ENCODE data around the gene ALDH5A1. TPM values are rescaled to one million over a fixed set of nuclear protein-coding genes. Genes with fewer than 3 reads are reported as not detected.

ALDH5A1 gene
- total RNA-seq, 4 donors from 2014 or later, result 7.8 to 12.0 (median 11.5) TPM

DNA sequence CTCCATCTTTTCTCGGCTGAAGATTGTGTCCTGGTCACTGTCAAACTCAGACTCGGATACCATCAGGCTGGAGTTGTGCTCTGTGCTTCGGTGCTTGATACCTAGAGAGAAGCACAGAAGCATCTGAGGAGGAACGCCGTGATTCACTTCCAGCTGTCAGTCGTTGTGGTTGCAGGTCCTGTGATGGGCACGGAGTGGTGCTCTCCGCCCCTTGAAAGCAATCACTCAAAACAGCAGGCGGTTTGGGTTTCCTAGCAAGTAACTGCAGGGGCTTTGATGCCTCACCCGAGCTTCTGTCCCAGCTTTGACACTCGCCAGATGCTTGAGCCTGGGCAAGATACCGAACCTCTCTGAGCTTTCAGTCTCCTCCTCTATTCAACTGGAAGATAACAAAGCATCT is 52.5 kb downstream of the ALDH5A1 start:
- Histone ChIP-seq H3K27me3 (no peaks in the 10 kb centered on the region), H3K4me3 (no peak overlapping the region), H3K9me3 (no peaks in the 10 kb centered on the region), H3K36me3 (no peaks in the 10 kb centered on the region), H3K27ac (no peak overlapping the region), H3K4me1 (no peaks in the 10 kb centered on the region)
- TF ChIP-seq EP300 (IDR thresholded peaks at IDR 0.05) (no peak), POLR2A (IDR thresholded peaks at IDR 0.05) (no peak)
- TF ChIP-seq, protein P1, sequence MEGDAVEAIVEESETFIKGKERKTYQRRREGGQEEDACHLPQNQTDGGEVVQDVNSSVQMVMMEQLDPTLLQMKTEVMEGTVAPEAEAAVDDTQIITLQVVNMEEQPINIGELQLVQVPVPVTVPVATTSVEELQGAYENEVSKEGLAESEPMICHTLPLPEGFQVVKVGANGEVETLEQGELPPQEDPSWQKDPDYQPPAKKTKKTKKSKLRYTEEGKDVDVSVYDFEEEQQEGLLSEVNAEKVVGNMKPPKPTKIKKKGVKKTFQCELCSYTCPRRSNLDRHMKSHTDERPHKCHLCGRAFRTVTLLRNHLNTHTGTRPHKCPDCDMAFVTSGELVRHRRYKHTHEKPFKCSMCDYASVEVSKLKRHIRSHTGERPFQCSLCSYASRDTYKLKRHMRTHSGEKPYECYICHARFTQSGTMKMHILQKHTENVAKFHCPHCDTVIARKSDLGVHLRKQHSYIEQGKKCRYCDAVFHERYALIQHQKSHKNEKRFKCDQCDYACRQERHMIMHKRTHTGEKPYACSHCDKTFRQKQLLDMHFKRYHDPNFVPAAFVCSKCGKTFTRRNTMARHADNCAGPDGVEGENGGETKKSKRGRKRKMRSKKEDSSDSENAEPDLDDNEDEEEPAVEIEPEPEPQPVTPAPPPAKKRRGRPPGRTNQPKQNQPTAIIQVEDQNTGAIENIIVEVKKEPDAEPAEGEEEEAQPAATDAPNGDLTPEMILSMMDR (IDR thresholded peaks at IDR 0.05), result no peak
- DNase-seq (ENCODE audit: low spot score in 2 of 2), result no peak
- WGBS, 2 donors, result 38 to 55% methylated on average over 7 to 12 of the region's 12 CpGs

DNA sequence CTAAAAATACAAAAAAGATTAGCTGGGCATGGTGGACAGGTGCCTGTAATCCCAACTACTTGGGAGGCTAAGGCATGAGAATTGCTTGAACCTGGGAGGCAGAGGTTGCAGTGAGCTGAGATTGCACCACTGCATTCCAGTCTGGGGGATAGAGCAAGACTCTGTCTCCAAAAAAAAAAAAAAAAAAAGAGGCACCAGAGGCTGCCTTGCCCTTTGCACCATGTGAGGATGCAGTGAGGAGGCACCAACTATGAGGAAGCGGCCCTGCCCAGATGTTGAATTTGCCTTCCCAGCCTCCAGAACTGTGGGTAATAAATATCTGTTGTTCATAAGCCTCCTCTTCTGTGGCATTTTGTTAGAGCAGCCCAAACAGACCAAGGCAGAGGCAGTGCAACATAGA is 54.4 kb downstream of the ALDH5A1 start:
- Histone ChIP-seq H3K4me1 (no peaks in the 10 kb centered on the region), H3K4me3 (no peak overlapping the region), H3K27ac (no peak overlapping the region), H3K27me3 (no peaks in the 10 kb centered on the region), H3K9me3 (no peaks in the 10 kb centered on the region), H3K36me3 (no peaks in the 10 kb centered on the region)
- DNase-seq (ENCODE audit: low spot score in 2 of 2), result no peak
- WGBS, 2 donors, result 83 to 100% methylated on average over 1 of the region's 1 CpG
- TF ChIP-seq, protein P1 (IDR thresholded peaks at IDR 0.05), result no peak
- no peak for TF ChIP-seq EP300 (IDR thresholded peaks at IDR 0.05)
- TF ChIP-seq POLR2A (IDR thresholded peaks at IDR 0.05), result no peak

DNA sequence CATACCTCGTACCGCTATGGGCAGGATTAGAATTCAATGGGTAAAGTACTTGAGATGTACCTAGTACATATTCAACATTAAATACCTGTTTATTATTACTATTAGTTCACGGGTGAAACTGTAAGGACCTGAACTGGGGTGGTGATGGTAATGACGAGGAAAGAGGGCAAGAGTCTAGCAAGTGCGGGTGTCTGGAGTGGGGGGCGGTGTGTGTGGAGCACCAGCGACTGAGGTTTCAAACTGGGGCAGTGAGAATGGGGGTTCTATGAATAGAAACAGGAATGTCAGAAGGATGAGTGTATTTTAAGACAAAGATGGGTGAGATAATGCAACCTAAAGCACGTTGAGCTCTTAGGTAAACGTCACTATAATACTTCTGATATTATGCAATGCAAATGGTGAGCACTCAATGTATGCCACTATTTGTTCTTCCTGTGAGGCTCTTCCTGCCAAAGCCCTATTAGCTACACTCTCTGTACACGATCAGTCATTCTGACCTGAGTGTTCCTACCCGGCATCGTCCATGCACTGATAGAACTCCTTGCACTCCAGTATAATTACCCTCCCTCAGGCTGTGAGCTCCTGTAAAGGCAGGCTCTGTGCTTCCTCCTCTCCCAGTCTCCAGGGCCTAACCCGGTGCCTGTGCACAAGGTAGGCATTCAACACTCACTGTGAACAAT is 55.0 kb downstream of the ALDH5A1 start:
- Histone ChIP-seq H3K4me3 (no peak overlapping the region), H3K4me1 (no peaks in the 10 kb centered on the region), H3K27me3 (no peaks in the 10 kb centered on the region), H3K9me3 (no peaks in the 10 kb centered on the region), H3K27ac (no peak overlapping the region), H3K36me3 (no peaks in the 10 kb centered on the region)
- no peak for DNase-seq (ENCODE audit: low spot score in 2 of 2)
- TF ChIP-seq, protein P1 (IDR thresholded peaks at IDR 0.05), result no peak
- no peak for TF ChIP-seq POLR2A (IDR thresholded peaks at IDR 0.05)
- no peak for TF ChIP-seq EP300 (IDR thresholded peaks at IDR 0.05)
- 71 to 76% methylated on average over 13 of the region's 13 CpGs for WGBS, 2 donors

DNA sequence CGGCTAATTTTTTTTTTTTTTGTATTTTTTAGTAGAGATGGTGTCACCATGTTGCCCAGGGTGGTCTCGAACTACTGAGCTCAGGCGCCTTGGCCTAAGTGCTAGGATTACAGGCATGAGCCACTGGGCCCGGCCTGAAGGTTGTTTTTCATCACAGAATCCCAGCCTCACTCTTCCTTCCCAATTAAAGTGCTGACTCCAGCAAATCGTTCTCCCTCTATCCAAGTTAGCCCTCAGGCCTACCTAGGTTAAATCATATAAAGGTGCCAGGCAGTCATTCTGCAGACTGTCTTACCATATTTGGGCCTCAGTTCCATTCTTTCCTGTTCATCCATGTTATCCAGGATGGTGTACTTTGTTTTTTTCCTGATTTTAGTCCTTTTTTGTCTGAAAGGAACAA is 56.4 kb downstream of the ALDH5A1 start:
- H3K27me3 ChIP-seq, result no peaks in the 10 kb centered on the region
- H3K4me3 ChIP-seq, result no peak overlapping the region
- no peaks in the 10 kb centered on the region for H3K4me1 ChIP-seq
- whole genome bisulfite sequencing, 2 donors, result 92 to 94% methylated on average over 5 of the region's 5 CpGs
- TF ChIP-seq, protein P1 (IDR thresholded peaks at IDR 0.05), result no peak
- no peak for TF ChIP-seq POLR2A (IDR thresholded peaks at IDR 0.05)
- no peak for TF ChIP-seq EP300 (IDR thresholded peaks at IDR 0.05)
- no peak for DNase-seq (ENCODE audit: low spot score in 2 of 2)
- no peaks in the 10 kb centered on the region for H3K9me3 ChIP-seq
- H3K27ac ChIP-seq, result no peak overlapping the region
- H3K36me3 ChIP-seq, result no peaks in the 10 kb centered on the region

DNA sequence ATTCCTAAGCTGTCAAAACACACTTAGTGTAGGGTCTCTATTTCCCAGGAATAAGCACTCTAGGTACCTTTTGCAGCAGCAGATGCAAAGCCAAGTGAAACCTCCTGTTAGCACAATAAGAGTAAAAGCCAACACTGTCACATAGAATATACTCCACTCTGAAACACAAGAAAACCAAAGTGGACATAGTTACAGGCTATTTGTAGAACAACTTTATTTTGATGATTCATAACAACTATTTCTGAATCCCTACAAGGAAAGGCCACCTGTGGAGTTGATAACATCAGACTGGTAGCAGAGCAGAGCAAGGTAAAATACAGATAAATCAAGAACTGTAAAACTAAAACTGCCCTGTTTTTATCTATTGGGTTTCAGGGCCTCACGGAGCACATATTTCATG is 59.7 kb downstream of the ALDH5A1 start:
- Histone ChIP-seq H3K4me1 (no peaks in the 10 kb centered on the region), H3K36me3 (no peaks in the 10 kb centered on the region), H3K27ac (no peak overlapping the region), H3K4me3 (no peak overlapping the region), H3K27me3 (no peaks in the 10 kb centered on the region), H3K9me3 (no peaks in the 10 kb centered on the region)
- DNase-seq (ENCODE audit: low spot score in 2 of 2), result no peak
- WGBS, 2 donors, result 67 to 85% methylated on average over 1 of the region's 1 CpG
- TF ChIP-seq EP300 (IDR thresholded peaks at IDR 0.05), result no peak
- TF ChIP-seq, protein P1 (IDR thresholded peaks at IDR 0.05), result no peak
- no peak for TF ChIP-seq POLR2A (IDR thresholded peaks at IDR 0.05)

Measured in tibial nerve (tissue), 4 donors.